SK-N-MC (cell line): ENCODE results near the gene CASZ1.

ENCODE experiments used
- DNase-seq: peaks from one replicate; pipeline ENCODE4 v3.0.0-alpha.2; 2011; ENCODE audit warnings: low read depth, low spot score
- H3K27ac ChIP-seq: fragments of 200-600 bp; sonication (generic); 2 replicates; pipeline ENCODE4 v1.5.1; 2016; ENCODE audit warnings: mixed run types
- H3K36me3 ChIP-seq: fragments of 200-600 bp; sonication (generic); 2 replicates; pipeline ENCODE4 v1.6.1; 2017; ENCODE audit warnings: antibody characterized with exemption, low read length, mixed read lengths; ENCODE audit not compliant: insufficient read depth
- H3K4me3 ChIP-seq: fragments of 200-600 bp; sonication (generic); 2 replicates; pipeline ENCODE4 v1.5.1; 2016
- H3K9ac ChIP-seq: fragments of 200-600 bp; sonication (generic); 2 replicates; pipeline ENCODE4 v1.8.0; 2017; ENCODE audit warnings: mixed run types, mixed read lengths; ENCODE audit not compliant: insufficient read length
- H3K9me3 ChIP-seq: fragments of 200-600 bp; sonication (generic); 2 replicates; pipeline ENCODE4 v1.6.1; 2017; ENCODE audit warnings: low read depth, mild to moderate bottlenecking, antibody characterized with exemption, low read length, moderate library complexity, mixed read lengths
- EZH2 ChIP-seq: fragments of 200-600 bp; sonication (generic); IDR thresholded peaks from one replicate; pipeline ENCODE4 v1.6.1; 2017; ENCODE audit warnings: antibody characterized with exemption
- FOXP2 ChIP-seq: optimal IDR thresholded peaks from 2 replicates; pipeline ENCODE3; 2011; ENCODE audit warnings: mild to moderate bottlenecking, moderate library complexity; ENCODE audit not compliant: insufficient read depth; ENCODE audit errors: extremely low read length, control extremely low read depth
- POLR2AphosphoS5 ChIP-seq: IDR thresholded peaks from 2 replicates; pipeline ENCODE4 v1.6.1; 2012; ENCODE audit warnings: mild to moderate bottlenecking, low read depth, low read length, borderline replicate concordance

The CASZ1 gene

DNA sequence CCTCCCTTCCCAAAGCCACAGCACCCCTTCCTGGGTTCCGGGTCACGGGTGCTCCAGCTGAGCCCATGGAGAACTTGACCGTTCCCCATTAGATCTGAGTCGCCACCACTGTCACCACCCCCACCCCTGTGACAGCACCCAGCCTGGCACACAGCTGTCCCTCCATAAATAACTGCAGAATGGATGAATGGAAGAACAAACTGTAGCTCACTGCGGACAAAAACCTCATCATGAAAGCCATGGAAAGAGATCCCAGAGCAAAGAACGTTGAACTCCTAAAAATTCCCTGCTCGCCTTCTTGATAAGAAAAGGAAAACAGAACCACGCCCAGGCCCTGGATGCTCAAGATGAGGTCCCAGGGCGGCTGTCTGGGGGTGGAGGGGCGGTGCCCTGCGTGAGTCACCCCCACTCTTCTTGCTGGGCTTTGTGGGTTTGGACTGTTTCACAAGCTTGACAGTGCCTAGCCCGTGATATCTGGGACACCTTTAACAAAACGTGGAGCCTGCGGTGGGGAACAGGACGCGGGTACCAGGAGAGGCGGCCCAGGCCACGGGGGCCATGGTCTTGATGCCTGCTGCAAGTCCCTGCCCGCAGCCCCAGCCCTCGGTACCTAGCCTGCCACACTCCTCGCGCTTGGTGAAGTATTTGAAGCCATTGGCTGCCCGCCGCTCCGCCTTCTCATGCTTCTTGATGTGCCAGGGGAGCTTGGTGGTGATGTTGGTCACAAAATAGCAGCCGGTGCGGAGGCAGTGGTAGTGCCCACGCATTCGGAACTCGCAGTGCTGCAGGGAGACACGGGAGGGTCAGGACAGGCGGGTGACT, 151.9 kb downstream of the CASZ1 start:
- H3K36me3 ChIP-seq: no peaks in the 10 kb centered on the region
- no peaks in the 10 kb centered on the region for H3K9me3 ChIP-seq
- DNase-seq: no peak
- H3K9ac ChIP-seq: no peak overlapping the region
- TF ChIP-seq FOXP2 (no peak), EZH2 (no peak), POLR2AphosphoS5 (no peak)
- no peak overlapping the region for H3K4me3 ChIP-seq
- H3K27ac ChIP-seq: 0 out of 2 replicates have a peak overlapping the region, but pooled peaks have one; percentile 31

DNA sequence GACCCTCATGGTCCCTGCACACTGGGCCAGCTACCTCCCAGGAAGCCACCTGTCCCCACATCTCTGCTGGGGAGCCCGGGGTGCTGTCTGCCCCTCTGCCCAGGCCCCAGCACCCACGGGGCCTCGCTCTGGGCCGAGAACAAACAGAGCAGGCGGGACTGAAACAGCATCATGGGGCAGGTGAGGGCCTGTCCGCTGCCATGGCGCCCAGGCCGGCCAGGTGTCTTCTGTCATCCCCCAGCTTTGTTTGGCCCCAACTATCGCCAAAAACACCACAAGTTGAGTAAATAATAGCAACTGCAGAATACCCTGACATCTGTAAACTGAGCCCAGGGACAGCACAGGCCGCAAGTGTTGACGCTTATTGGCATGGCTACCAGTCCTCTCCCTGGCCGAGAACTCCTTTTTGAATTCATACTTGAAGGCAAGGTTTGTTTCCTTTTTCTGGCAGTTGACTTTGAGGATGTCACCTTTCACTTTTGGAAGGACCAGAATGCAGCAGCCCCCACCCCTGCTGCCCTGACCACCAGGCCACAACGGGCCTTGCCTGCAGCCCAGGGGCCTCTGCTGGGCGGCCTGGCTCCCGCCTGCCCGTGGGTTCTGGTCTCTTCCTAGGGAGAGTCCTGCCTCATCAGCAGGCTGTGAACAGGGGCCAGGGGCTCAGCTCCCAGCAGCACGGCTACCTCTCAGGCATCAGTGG, 152.7 kb downstream of the CASZ1 start:
- no peak overlapping the region for H3K4me3 ChIP-seq
- H3K9ac ChIP-seq: no peak overlapping the region
- TF ChIP-seq POLR2AphosphoS5 (no peak), FOXP2 (no peak), EZH2 (no peak)
- no peaks in the 10 kb centered on the region for H3K36me3 ChIP-seq
- DNase-seq: no peak
- 0 out of 2 replicates have a peak overlapping the region, but pooled peaks have one; percentile 31 for H3K27ac ChIP-seq
- H3K9me3 ChIP-seq: no peaks in the 10 kb centered on the region

DNA sequence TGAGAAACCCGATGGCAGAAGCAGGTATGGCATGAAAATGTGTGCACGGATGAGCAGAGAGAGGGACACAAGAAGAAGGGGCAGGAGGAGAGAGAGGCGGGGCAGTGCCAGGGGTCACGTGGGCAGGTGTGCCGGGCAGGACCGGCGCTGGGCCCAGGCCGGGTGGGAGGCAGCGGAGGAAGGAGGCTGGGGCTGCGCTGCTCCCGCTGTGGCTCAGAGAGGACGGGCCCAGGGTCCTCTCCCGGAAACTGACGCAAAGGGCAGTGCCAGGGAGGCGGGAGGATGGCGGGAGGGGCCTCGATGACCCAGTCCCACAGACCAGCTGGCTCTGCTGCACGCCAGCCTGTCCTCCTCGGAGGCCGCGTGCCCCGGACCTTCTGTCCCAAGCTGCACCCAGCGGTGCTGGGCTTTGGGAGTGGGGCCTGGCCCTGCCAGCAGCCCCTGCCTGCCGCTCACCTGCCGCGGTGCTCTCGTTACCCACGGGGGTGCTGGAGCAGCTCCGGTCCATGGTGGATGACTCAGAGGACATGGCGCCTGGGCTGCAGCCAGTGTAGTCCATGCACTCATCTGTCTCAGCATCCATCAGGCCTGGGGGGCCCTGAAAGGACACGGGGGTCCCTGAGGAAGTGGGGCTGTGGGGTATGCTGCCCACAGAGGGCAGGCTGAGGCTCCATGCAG, 153.9 kb downstream of the CASZ1 start:
- H3K4me3 ChIP-seq: no peak overlapping the region
- H3K36me3 ChIP-seq: no peaks in the 10 kb centered on the region
- no peak overlapping the region for H3K27ac ChIP-seq
- no peak overlapping the region for H3K9ac ChIP-seq
- no peaks in the 10 kb centered on the region for H3K9me3 ChIP-seq
- TF ChIP-seq FOXP2: no peak
- TF ChIP-seq EZH2: no peak
- TF ChIP-seq POLR2AphosphoS5: no peak
- DNase-seq: no peak

DNA sequence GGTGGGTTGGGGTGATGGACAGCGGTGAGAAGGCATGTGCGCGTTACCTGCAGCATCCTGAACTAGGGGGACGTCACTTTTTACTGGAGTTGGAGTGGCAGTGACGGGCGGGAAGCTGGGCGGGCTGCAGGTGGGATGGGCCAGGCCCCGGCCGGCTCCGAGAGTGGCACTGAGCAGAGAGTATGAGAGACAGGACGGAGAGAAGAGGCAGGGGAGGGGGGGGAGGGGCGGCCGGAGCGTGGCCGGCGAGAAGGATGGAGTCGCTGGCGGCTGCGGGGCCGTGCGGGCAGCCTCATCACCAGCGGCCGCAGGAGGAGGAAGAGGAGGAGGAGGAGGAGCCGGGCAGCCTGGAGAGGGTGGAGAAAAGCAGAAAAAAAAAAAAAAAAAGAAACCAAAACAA, 154.5 kb downstream of the CASZ1 start:
- DNase-seq: no peak
- TF ChIP-seq FOXP2: no peak
- no peak for TF ChIP-seq POLR2AphosphoS5
- no peak for TF ChIP-seq EZH2
- Histone ChIP-seq H3K4me3 (no peak overlapping the region), H3K27ac (no peak overlapping the region), H3K36me3 (no peaks in the 10 kb centered on the region), H3K9me3 (no peaks in the 10 kb centered on the region), H3K9ac (no peak overlapping the region)

DNA sequence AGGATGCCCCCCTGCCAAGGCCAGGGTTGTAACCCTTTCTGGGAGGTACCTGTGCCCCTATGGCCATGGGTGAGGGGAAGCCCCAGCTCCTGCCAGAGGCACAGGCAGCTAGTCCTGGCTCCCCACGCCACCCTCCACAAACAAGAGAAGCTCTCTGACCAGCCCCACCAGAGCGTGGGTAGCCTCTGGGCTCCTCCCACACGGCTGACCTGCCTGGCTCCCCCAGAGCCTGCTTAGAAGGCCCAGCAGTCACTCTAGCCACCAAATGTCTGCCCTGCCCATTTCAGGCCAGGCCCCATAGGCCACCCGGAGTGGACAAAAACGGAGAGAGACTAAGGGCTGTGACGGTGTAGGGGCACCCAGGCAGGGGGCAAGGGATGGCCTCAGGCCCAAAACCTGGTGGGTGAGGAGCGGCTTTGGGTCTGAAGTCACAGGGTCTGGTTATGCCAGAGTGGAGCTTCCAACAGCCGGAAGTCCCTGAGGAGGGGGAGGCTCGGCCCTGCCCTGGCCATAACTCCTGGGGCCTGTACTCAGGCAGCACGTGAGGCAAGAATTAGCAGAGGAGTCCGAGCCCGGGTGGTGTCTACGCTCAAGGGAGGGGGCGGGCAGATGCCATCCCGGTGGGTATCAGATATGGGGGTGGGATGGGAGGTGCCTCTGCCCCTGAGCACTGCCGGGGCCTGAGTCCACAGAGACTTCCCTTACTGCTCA, 155.4 kb downstream of the CASZ1 start:
- Histone ChIP-seq H3K4me3 (no peak overlapping the region; the same call in 1 of the 2 replicates), H3K9ac (peak overlapping the region; percentile 32), H3K9me3 (no peaks in the 10 kb centered on the region), H3K36me3 (no peaks in the 10 kb centered on the region), H3K27ac (peak overlapping the region; percentile 60; the same call in 1 of the 2 replicates)
- DNase-seq: no peak
- no peak for TF ChIP-seq EZH2
- no peak for TF ChIP-seq POLR2AphosphoS5
- no peak for TF ChIP-seq FOXP2

DNA sequence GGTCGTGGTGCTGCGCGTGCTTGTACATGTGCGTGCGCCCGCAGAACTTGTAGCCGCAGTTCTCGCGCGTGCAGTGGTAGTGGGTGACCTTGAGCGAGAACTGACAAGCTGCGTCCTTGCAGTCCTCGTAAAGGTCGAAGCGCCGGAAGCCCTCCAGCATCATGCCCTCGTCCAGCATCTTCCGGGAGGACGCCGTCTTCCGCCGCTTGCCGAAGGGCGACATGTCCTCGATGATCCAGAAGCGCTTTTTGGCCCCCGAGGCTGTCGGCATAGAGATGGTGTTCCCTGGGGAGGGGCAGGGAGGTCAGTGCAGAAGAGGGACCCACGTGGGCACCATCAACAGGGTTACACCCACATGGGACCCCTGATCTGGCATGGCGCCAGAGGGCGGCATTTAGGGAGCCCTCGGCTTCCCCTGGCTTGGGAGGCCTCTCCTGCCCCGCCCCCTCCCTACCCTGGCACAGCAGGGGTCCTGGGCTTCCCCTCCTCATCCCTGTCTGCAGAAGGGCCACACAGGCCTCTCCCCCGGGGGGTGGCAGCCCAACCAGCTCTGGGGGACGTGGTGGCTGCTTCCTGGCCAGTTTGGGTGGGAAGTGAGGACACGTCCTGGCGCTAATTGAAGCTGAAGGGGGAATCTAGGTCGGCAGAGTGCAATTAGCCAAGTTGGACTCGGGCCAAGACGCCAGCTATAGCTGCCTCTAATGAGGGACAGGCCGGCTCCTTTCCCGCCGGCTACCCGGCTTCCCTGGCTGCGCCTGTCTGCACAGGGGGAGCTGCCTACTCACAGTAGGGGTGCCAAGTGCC, 156.5 kb downstream of the CASZ1 start:
- no peaks in the 10 kb centered on the region for H3K36me3 ChIP-seq
- peak overlapping the region; percentile 51 for H3K4me3 ChIP-seq
- no peak for TF ChIP-seq FOXP2
- no peak; the same call in 1 of the 2 replicates for TF ChIP-seq POLR2AphosphoS5
- TF ChIP-seq EZH2: no peak
- no peak overlapping the region for H3K9ac ChIP-seq
- DNase-seq: peak; percentile 30
- H3K9me3 ChIP-seq: no peaks in the 10 kb centered on the region
- no peak overlapping the region for H3K27ac ChIP-seq

DNA sequence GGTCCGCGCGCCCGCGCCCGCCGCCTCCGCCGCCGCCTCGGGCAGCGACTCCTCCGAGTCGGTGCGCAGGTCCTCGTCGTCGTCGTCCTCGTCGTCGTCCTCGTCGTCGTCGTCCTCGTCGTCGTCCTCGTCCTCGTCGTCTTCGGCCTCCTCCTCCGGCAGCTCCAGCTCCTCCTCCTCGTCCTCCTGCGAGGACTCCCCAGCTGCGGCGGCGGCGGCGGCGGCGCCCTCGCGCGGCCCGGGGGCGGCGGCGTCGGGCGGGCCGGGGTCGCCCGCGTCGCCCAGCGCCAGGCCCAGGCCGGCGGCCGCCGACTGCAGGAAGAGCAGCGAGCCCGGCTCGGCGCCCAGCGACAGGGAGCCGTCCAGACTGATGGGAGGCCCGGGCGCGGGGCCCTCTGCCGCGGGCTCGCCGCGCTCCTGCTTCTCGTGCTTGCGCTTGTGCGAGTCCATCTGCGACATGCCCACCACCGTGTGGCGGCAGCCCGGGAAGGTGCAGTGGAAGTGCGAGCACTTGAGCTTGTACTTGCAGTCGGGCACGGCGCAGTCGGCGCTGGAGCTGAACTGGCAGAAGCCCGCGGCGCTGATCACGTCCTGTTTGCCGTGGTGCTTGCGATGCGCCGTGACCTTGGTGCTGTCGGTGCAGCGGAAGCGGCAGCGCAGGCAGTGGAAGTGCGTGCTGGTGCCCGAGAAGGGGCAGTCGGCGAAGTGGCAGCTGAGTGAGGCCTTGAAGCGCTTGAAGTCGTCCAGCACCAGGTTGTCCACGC, 157.3 kb downstream of the CASZ1 start:
- no peak for DNase-seq
- TF ChIP-seq POLR2AphosphoS5 (no peak), FOXP2 (no peak), EZH2 (no peak)
- Histone ChIP-seq H3K9ac (no peak overlapping the region), H3K27ac (no peak overlapping the region), H3K4me3 (no peak overlapping the region), H3K9me3 (no peaks in the 10 kb centered on the region), H3K36me3 (no peaks in the 10 kb centered on the region)

DNA sequence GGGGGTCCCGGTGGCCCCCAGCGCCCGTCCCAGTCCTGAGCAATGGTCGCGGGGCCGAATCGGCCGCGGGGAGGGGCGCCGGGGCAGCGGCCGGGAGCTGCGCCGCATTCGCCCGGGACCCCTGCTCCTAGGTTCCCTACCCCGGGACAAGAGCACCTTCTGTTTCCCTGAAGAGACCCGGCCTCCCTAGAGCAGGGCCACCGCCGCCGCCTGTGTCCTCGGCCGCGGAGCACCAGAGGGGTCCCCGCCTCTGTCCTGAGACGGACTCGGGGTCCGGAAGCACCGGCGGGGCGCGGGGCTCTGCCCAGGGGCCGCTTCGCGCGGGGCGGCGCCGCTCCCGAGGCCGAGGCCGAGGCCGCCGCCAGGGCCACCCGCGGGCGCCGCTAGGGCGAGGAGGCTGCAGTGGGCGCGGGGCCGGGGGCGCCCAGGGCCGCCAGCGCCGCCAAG, 157.9 kb downstream of the CASZ1 start:
- no peak for TF ChIP-seq EZH2
- TF ChIP-seq FOXP2: no peak
- no peak for TF ChIP-seq POLR2AphosphoS5
- no peak overlapping the region for H3K4me3 ChIP-seq
- H3K9ac ChIP-seq: no peak overlapping the region
- no peaks in the 10 kb centered on the region for H3K9me3 ChIP-seq
- peak overlapping the region; percentile 95 for H3K27ac ChIP-seq
- no peak for DNase-seq
- H3K36me3 ChIP-seq: no peaks in the 10 kb centered on the region
